Left renal cortex interstitium (tissue), 4 donors: ENCODE data around the gene NEDD4. TPM values are rescaled to one million over a fixed set of nuclear protein-coding genes. Genes with fewer than 3 reads are reported as not detected.
"Not testable (repeated sequence)": the region's sequence is repeated elsewhere in the genome, so short reads cannot be mapped to it uniquely, and the experiment has no call there.

Experiments used
- DNase-seq, 4 donors: peaks; one replicate each; pipeline ENCODE4 v3.0.0-alpha.2; 2013; ENCODE audit warnings: low read depth in 4 of 4, low spot score in 2 of 4, missing footprints in 1 of 4
- polyA plus RNA-seq, 4 donors: library from polyadenylated mRNA; unstranded; fragments of 120-200 nt; gene quantifications; one replicate each; pipeline ENCODE4 v1.2.1, GENCODE V29; 2013; ENCODE audit not compliant: insufficient read length in 4 of 4

The NEDD4 gene
- polyA plus RNA-seq, 4 donors, result 14.7 to 16.0 (median 15.4) TPM

- DNase-seq, result no peak
Observed at GRCh38 chr15:55899537-55899936, 93.9 kb downstream of the NEDD4 start.

DNA sequence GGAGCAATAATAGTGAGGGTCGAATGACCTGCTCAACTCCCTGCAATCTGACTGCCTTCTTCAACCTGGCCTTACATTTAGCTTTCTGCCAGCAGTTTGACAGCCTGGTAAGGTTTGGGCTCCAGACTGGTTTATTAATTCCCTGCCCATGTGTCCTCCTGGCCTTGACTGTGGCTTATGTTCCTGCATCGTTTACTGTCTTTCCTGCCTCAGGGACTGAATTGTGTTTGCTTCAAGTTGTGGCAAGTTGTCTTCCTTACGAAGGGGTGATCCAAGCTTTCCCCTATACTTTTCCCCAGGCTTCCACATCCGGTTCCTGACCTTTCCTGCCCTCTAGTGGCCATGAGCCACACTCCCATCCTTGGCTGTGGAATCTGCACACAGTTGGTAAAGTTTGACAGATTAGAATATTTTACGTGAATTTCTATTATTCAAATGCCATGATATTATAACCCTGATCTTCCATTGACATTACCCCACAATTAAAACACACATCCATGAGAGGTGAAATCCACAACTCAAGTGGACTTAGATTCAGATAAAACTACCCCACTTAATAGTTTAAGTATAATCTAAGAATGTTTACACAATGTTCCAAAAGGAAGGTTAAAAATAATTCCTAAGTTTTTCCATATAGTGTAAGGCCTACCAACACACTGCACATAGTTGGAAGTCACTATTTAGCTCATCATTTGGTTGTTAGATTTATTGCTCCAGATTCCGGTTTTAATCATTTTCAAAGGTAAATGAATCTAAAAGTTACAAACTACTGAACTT, 95.7 kb downstream of the NEDD4 start:
- DNase-seq, result no peak

GRCh38 chr15:55894399-55894965, 98.9 kb downstream of the NEDD4 start:
- no peak for DNase-seq

- DNase-seq, result no peak
Observed at GRCh38 chr15:55893852-55894251, 99.6 kb downstream of the NEDD4 start.

DNA sequence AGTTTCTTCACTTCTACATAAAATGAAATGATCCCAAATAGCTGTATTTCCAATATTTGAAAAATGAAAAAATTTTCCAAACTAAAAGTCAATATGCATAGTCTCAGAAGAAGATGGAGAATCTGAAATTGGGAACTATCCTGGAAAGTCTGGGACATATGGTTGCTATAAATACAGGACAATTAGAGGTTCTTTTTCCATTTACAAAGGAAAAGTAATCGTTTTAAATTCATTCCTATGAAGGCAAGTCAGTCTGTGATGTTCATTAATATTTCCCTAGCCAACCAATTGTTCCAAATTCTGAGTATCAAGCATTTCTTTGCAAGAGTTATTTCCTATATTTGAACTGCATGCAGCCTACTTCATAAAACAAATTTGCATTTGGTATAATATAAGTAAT, 102.2 kb downstream of the NEDD4 start:
- DNase-seq, result no peak

GRCh38 chr15:55884223-55884622, 109.2 kb downstream of the NEDD4 start:
- no peak for DNase-seq

DNA sequence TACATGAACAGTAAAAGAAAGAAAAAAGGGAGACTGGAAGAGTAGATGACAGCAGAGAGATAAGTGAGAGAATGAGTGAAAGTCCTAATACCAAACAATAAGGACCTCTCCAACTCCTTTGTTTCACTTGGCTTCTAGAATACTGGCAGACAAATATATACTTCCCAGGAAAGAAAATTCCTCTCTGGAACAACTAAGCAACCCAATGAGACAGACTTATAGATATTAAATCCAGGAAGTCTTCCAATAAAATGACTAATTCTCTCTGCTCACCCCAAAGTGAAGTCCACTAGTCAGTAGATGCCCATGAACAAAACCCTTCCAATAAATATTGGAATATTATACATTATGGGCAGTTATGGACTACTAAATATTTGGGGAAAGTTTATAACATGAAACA, 114.2 kb downstream of the NEDD4 start:
- no peak for DNase-seq

DNA sequence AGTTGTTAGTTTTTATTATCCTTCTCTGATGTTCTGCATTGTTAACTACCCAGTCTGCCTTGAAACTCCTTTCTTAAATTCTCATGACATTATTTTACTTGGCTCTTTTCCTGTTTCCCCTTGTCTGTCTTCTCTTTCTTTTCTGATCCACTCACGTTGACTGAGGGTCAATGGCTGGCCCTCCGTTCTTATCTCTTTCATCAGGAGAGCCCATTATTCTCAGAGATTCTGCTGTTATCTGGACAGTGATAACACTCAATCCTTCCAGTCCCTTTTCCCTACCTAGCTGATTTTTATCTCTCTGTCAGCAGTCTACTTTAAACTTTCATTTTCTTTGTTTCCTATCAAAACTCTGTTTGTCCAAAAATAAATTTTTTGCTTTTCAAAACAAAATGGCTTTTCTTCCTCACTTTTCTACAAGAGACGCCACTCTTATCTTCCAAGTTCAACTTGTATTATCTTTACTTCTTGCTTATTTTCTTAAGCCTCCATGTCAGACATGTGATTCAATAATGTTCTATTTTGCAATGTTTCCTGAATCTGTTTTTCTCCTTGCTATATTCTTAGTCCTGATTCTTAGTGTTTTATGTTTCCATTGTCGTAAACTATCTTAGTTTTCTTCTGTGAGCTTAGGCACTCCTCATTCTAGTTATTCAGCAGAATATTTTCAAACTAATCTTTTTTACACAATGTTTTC, 120.2 kb downstream of the NEDD4 start:
- DNase-seq, result no peak

DNA sequence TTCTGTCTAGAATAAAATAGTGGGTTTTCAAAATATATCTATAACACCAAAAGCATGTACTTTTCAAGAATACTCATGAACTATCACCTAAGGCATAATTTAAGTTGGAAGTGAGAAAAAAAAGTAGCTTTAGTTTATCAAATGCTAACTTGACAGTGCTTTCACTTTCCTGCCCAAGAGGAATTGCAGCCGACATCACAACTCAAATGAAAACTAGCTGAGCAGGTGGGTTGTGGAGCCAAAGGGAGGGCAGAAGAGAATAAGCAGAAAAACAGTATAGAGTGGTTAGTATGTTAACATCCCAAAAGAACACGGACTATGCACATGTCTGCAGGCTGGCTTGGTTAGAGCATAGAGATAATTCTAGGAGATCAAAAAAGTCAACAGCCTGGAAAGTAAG, 120.9 kb downstream of the NEDD4 start:
- no peak for DNase-seq

DNA sequence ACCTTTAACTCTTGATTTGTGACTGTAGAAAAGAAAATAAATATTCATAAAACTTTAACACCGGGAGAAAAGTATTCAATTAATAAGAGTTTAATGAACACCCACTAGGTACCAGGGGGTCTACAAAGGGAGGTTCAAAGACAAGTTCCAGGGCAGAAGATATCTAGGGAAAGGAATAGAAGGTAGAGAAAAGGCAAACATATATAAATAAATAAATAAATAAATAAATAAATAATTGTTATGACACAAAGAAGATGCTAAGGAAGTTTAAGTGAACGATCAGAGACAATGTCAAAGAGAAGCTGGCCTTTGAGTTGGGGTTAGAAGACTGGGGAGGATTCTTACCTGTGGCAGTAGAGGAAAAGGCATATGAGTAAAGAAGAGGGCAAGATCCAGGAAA, 123.8 kb downstream of the NEDD4 start:
- no peak for DNase-seq

GRCh38 chr15:55868707-55869106, 124.7 kb downstream of the NEDD4 start:
- DNase-seq, result no peak

DNA sequence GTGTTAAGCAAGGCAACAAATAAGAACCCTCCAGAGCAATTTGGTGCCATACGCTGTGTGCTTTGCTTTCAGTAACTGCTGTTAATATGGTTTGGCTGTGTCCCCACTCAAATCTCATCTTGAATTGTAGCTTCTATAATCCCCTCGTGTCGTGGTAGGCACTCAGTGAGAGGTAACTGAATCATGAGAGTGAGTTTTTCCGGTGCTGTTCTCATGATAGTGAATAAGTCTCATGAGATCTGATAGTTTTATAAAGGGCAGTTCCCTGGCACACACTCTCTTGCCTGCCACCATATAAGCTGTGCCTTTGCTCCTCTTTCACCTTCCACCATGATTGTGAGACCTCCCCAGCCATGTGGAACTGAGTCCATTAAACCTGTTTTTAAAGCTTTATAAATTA, 125.1 kb downstream of the NEDD4 start:
- not testable (repeated sequence) for DNase-seq

- no peak for DNase-seq
Observed at GRCh38 chr15:55863911-55864310, 129.5 kb downstream of the NEDD4 start.

GRCh38 chr15:55861115-55861514, 132.3 kb downstream of the NEDD4 start:
- DNase-seq, result no peak

DNA sequence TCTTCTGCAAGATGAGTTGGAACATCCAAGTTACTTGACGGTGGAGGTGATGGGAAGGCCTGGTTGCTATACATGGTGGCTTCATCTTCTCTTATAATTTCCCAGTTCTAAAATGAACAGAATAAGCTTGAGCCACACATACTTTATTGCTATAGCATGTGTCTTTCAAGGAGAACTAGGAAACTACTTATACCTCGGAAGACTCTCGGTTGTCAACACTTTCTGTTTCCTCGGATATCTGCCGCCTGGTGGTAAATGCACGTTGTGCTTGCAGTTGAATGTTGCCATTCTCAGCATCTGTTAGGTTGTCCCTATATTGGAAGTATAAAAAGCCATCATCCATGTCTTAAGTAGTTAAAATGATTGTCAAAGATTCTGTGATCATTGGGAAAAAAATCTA, 132.9 kb downstream of the NEDD4 start:
- DNase-seq, result no peak

GRCh38 chr15:55859681-55860080, 133.7 kb downstream of the NEDD4 start:
- no peak for DNase-seq

- no peak for DNase-seq
Observed at GRCh38 chr15:55858661-55859060, 134.8 kb downstream of the NEDD4 start.

DNA sequence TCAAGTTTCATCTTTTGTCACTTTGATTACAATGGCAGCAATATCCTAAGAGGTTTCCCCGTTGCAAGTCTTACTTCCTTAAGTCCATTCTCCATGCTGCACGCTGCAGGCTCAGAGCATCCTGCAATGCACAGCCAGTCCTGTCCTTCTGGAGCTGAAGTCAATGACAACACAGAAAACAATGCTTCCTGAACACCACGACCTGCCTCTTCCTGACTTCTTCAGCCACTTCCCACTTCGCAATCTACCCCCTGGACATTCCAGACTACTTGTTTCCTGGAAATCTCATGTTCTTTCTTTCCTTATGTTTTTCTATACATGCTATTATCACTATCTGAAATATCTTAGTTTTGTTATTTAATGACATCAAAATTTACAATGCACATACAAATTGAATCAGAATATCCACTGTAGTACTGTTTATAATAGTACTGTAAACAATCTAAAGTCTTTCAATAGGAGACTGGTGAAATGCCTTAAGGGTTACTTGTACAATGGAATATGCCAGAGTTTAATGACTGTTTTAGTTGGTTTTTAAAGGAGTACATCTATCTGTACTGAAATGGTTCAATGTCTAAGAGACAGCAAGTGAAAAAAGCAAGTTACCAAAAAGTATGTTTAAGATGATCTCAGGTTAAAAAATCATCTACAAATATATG, 136.8 kb downstream of the NEDD4 start:
- no peak for DNase-seq

- DNase-seq, result no peak
Observed at GRCh38 chr15:55853134-55853533, 140.3 kb downstream of the NEDD4 start.

GRCh38 chr15:55846116-55846707, 147.2 kb downstream of the NEDD4 start:
- DNase-seq, result peak in 3 of 4 donors; percentile 49 to 82 (median 53)

- DNase-seq, result not testable (repeated sequence)
Observed at GRCh38 chr15:55842897-55843296, 150.5 kb downstream of the NEDD4 start.
